Spinal cord (tissue), 10 donors: ENCODE measurements around the gene VPS26B. TPM values are rescaled to one million over a fixed set of nuclear protein-coding genes. Genes with fewer than 3 reads are reported as not detected.
A peak's percentile ranks its signal among the peaks of the same experiment; 100 is the strongest.

Experiments used
- DNase-seq, 6 donors: peaks; one replicate each; pipeline versions ENCODE4 v3.0.0 to v3.0.0-alpha.2; 2013 to 2015; ENCODE audit warnings: low spot score in 6 of 6, low read depth in 4 of 6
- H3K27ac ChIP-seq: one replicate; pipeline ENCODE4 v1.5.1; 2013; ENCODE audit warnings: low read depth, low read length, control low read depth
- H3K27me3 ChIP-seq: one replicate; pipeline ENCODE4 v1.6.1; 2013; ENCODE audit warnings: low read length; ENCODE audit not compliant: control insufficient read depth, insufficient read depth
- H3K36me3 ChIP-seq: one replicate; pipeline ENCODE4 v1.6.1; 2013; ENCODE audit warnings: low read length; ENCODE audit not compliant: control insufficient read depth, insufficient read depth
- H3K4me1 ChIP-seq: one replicate; pipeline ENCODE4 v1.6.1; 2013; ENCODE audit warnings: low read length; ENCODE audit not compliant: control insufficient read depth, insufficient read depth
- H3K4me3 ChIP-seq: one replicate; pipeline ENCODE4 v1.5.1; 2013; ENCODE audit warnings: low read depth, low read length, control low read depth
- H3K9me3 ChIP-seq: one replicate; pipeline ENCODE4 v1.6.1; 2013; ENCODE audit warnings: low read length; ENCODE audit not compliant: control insufficient read depth, insufficient read depth
- WGBS: methylation state at CpG from one replicate; pipeline ENCODE4 v1.1.5; 2013; ENCODE audit warnings: missing lambda C conversion rate; ENCODE audit not compliant: insufficient coverage; 5-methylcytosine and 5-hydroxymethylcytosine counted together
- polyA plus RNA-seq, 2 donors: library from polyadenylated mRNA; unstranded; fragments of 120-200 nt; gene quantifications; one replicate each; pipeline ENCODE4 v1.2.1, GENCODE V29; 2013; ENCODE audit not compliant: insufficient read length in 2 of 2
- total RNA-seq, 2 donors: library from RNA; depleted of rRNA in 1 of 2; stranded (reverse); fragments of 120-200 nt in 1 of 2; fragments of >200 nt in 1 of 2; gene quantifications; one replicate each; pipeline versions ENCODE4 v1.2.3 to v1.2.4, GENCODE V29; 2013 to 2014
- donor health status: healthy.

Gene VPS26B
- total and polyA plus RNA-seq, 4 donors: 51.0 to 109 (median 76.9) TPM

GRCh38 chr11:134242376-134242775 lies 17.9 kb downstream of the VPS26B start:
- H3K36me3 ChIP-seq: peaks cover 76% of the 10 kb centered on the region
- 78% methylated on average over 6 of the region's 9 CpGs for WGBS
- no peak overlapping the region for H3K4me3 ChIP-seq
- no peaks in the 10 kb centered on the region for H3K4me1 ChIP-seq
- H3K27ac ChIP-seq: no peak overlapping the region
- H3K9me3 ChIP-seq: no peaks in the 10 kb centered on the region
- no peak for DNase-seq
- H3K27me3 ChIP-seq: no peaks in the 10 kb centered on the region

GRCh38 chr11:134243913-134244312 lies 19.4 kb downstream of the VPS26B start:
- Histone ChIP-seq H3K36me3 (peaks cover 72% of the 10 kb centered on the region), H3K27me3 (no peaks in the 10 kb centered on the region), H3K9me3 (no peaks in the 10 kb centered on the region), H3K27ac (no peak overlapping the region), H3K4me3 (no peak overlapping the region), H3K4me1 (no peaks in the 10 kb centered on the region)
- WGBS: no CpG with 5 or more reads among the region's 4 CpGs
- DNase-seq: peak in 1 of 6 donors; percentile 4

- no peaks in the 10 kb centered on the region for H3K4me1 ChIP-seq
- peaks cover 70% of the 10 kb centered on the region for H3K36me3 ChIP-seq
- H3K4me3 ChIP-seq: no peak overlapping the region
- 54% methylated on average over 4 of the region's 7 CpGs for WGBS
- H3K27me3 ChIP-seq: no peaks in the 10 kb centered on the region
- H3K9me3 ChIP-seq: no peaks in the 10 kb centered on the region
- H3K27ac ChIP-seq: no peak overlapping the region
- DNase-seq: peak in 1 of 6 donors; percentile 12
These were observed 20.1 kb downstream of the VPS26B start for GRCh38 chr11:134244593-134244992.

- no peaks in the 10 kb centered on the region for H3K27me3 ChIP-seq
- no peak overlapping the region for H3K4me3 ChIP-seq
- H3K4me1 ChIP-seq: no peaks in the 10 kb centered on the region
- H3K27ac ChIP-seq: no peak overlapping the region
- H3K9me3 ChIP-seq: no peaks in the 10 kb centered on the region
- WGBS: 93% methylated on average over 13 of the region's 14 CpGs
- H3K36me3 ChIP-seq: peaks cover 68% of the 10 kb centered on the region
- DNase-seq: no peak
These were observed 21.0 kb downstream of the VPS26B start for GRCh38 chr11:134245434-134245833.

GRCh38 chr11:134246100-134246499 lies 21.6 kb downstream of the VPS26B start:
- Histone ChIP-seq H3K27ac (no peak overlapping the region), H3K9me3 (no peaks in the 10 kb centered on the region), H3K4me1 (no peaks in the 10 kb centered on the region), H3K27me3 (no peaks in the 10 kb centered on the region), H3K36me3 (peaks cover 65% of the 10 kb centered on the region), H3K4me3 (no peak overlapping the region)
- 92% methylated on average over 11 of the region's 11 CpGs for WGBS
- DNase-seq: no peak

- WGBS: 89% methylated on average over 1 of the region's 4 CpGs
- H3K4me3 ChIP-seq: no peak overlapping the region
- H3K27ac ChIP-seq: no peak overlapping the region
- H3K4me1 ChIP-seq: no peaks in the 10 kb centered on the region
- H3K9me3 ChIP-seq: no peaks in the 10 kb centered on the region
- no peak for DNase-seq
- H3K27me3 ChIP-seq: no peaks in the 10 kb centered on the region
- peaks cover 61% of the 10 kb centered on the region for H3K36me3 ChIP-seq
These were observed 22.2 kb downstream of the VPS26B start for GRCh38 chr11:134246678-134247077.

- 98% methylated on average over 4 of the region's 7 CpGs for WGBS
- no peak for DNase-seq
- no peak overlapping the region for H3K27ac ChIP-seq
- H3K4me1 ChIP-seq: no peaks in the 10 kb centered on the region
- no peaks in the 10 kb centered on the region for H3K27me3 ChIP-seq
- no peaks in the 10 kb centered on the region for H3K9me3 ChIP-seq
- no peak overlapping the region for H3K4me3 ChIP-seq
- peaks cover 43% of the 10 kb centered on the region for H3K36me3 ChIP-seq
These were observed 24.5 kb downstream of the VPS26B start for GRCh38 chr11:134248910-134249480.

GRCh38 chr11:134250246-134250645 lies 25.8 kb downstream of the VPS26B start:
- Histone ChIP-seq H3K36me3 (peaks cover 31% of the 10 kb centered on the region), H3K27me3 (no peaks in the 10 kb centered on the region), H3K27ac (no peak overlapping the region), H3K4me3 (no peak overlapping the region), H3K9me3 (no peaks in the 10 kb centered on the region), H3K4me1 (no peaks in the 10 kb centered on the region)
- WGBS: no CpG with 5 or more reads among the region's 3 CpGs
- no peak for DNase-seq

- no peak overlapping the region for H3K27ac ChIP-seq
- no peak overlapping the region for H3K4me3 ChIP-seq
- peaks cover 27% of the 10 kb centered on the region for H3K36me3 ChIP-seq
- DNase-seq: no peak
- H3K27me3 ChIP-seq: no peaks in the 10 kb centered on the region
- WGBS: 92% methylated on average over 2 of the region's 2 CpGs
- H3K9me3 ChIP-seq: no peaks in the 10 kb centered on the region
- H3K4me1 ChIP-seq: no peaks in the 10 kb centered on the region
These were observed 26.2 kb downstream of the VPS26B start for GRCh38 chr11:134250675-134251074.

- peak overlapping the region; percentile 82 for H3K4me3 ChIP-seq
- peak overlapping the region; percentile 83 for H3K27ac ChIP-seq
- no peaks in the 10 kb centered on the region for H3K9me3 ChIP-seq
- WGBS: under 1% methylated on average over 20 of the region's 27 CpGs
- no peaks in the 10 kb centered on the region for H3K27me3 ChIP-seq
- peaks cover 17% of the 10 kb centered on the region for H3K36me3 ChIP-seq
- DNase-seq: peak in 4 of 6 donors; percentile 12 to 69 (median 22)
- H3K4me1 ChIP-seq: no peaks in the 10 kb centered on the region
These were observed 28.1 kb downstream of the VPS26B start for GRCh38 chr11:134252346-134253187.
